ENCODE data around the gene CARD9.

CARD9 gene

DNA sequence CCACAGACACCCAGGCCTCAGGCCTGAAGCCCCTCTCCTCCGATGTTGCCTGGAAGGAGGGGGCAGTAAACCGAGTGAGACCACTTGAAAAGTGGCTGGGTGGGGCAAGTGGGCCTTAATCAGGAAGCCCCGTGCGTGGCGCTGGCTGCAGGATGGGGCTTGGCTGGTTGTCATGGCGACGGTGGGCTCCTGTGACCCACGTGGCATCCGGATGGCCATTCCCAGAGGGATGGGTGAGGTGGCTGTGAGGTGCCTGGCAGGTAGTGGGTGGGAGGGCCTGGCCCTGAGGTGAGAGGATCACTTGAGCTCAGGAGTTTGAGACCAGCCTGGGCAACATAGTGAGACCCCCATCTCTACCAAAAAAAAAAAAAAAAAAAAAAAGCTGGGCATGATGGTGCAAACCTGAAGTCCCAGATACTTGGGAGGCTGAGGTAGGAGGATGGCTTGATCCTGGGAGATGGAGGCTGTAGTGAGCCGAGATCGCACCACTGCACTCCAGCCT lies 40.9 kb downstream of the CARD9 start:
- H3K18ac ChIP-seq (ENCODE audit: low read depth in 1 of 2, low read length in 2 of 2), result no peak overlapping the region
- 95% methylated on average over 8 of the region's 11 CpGs for WGBS

DNA sequence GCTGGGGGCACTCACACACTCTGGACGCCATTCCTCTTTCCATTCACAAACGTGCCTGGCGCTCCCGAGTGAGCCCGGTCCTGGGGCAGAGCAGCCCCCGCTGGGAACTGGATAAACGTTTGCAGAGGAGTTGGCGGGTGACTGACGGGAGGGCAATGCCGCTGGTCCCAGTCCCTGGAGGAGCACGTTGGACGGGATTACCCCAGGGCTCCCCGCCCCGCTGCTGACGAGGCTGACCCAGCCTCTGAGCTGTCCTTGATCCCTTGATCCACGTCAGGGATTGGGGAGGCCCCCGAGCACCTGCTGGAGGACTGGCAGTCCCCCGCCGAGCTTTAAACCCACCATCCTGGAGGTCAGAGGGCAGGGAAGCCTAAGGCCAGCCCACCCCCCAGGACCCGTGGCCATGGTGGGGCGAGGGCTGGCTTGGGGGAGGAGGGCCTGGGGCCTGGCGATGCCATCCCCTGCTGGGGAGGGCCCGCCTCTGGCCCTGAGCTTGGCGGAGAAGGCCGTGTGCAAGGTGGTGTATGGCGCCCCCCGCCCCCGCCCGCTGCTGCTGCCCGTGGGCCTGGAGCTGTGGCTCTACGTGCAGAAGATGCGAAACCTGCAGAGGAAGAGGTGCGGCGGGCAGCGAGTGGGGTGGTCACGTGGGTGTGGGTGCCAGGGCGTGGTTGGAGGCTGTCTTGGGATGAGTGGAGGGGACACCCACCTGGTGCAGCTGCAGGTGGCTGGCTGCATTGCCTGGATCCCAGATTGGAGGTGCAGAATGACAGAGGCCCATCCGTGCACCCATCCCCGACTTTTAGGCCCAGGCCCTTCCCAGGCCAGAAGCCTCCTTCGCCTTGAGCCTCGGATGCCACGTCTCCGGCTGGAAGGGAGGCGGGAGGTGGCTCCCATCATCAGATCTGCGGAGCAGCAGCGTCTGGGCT lies 41.6 kb downstream of the CARD9 start:
- Histone ChIP-seq H3K27ac (ENCODE audit: low read length, poor library complexity, severe bottlenecking) (no peak overlapping the region), H4K91ac (ENCODE audit: low read length) (no peak overlapping the region), H3K18ac (ENCODE audit: low read depth in 1 of 2, low read length in 2 of 2) (no peak overlapping the region), H2AK5ac (ENCODE audit: low read length, severe bottlenecking) (no peak overlapping the region), H3K14ac (ENCODE audit: low read length in 2 of 2) (no peak overlapping the region), H4K8ac (ENCODE audit: low read length) (peak overlapping the region; percentile 19), H3K27me3 (ENCODE audit: control insufficient read depth in 1 of 2, insufficient read depth in 1 of 2, low read length in 2 of 2) (no peaks in the 10 kb centered on the region), H3K23ac (ENCODE audit: low read length in 2 of 2) (no peak overlapping the region), H2BK15ac (ENCODE audit: low read depth, poor library complexity, severe bottlenecking) (no peak overlapping the region), H3K79me1 (replicated peaks; ENCODE audit: low read length, poor library complexity, severe bottlenecking) (peaks cover 23% of the 10 kb centered on the region), H3K4me3 (ENCODE audit: insufficient read depth in 1 of 2, low read depth in 1 of 2, low read length in 2 of 2) (no peak overlapping the region), H3K4ac (ENCODE audit: low read depth in 1 of 2, low read length in 2 of 2) (no peak overlapping the region), H2BK12ac (ENCODE audit: low read length in 2 of 2) (no peak overlapping the region), H3K9ac (ENCODE audit: low read length) (no peak overlapping the region), H2AFZ (ENCODE audit: low read depth, low read length) (no peak overlapping the region), H3K36me3 (ENCODE audit: control insufficient read depth in 1 of 2, insufficient read depth in 2 of 2, low read depth in 1 of 2, low read length in 2 of 2) (peaks cover 6 to 72% of the 10 kb centered on the region in 2 experiments), H3K4me1 (ENCODE audit: control insufficient read depth, insufficient read depth, low read depth, low read length) (peaks cover 84% of the 10 kb centered on the region), H3K9me3 (ENCODE audit: control insufficient read depth, low read length) (no peaks in the 10 kb centered on the region), H2BK120ac (ENCODE audit: low read depth, low read length) (no peak overlapping the region), H2BK5ac (ENCODE audit: low read depth, low read length, poor library complexity, severe bottlenecking) (no peak overlapping the region), H3K4me2 (ENCODE audit: low read length, poor library complexity, severe bottlenecking) (no peak overlapping the region)
- 94% methylated on average over 46 of the region's 46 CpGs for WGBS
- DNase-seq, result no peak

More for the DNA sequence above, 40.9 kb downstream of the CARD9 start:
- H3K4me3 ChIP-seq (ENCODE audit: insufficient read depth in 1 of 2, low read depth in 1 of 2, low read length in 2 of 2), result no peak overlapping the region
- H3K23ac ChIP-seq (ENCODE audit: low read length in 2 of 2), result no peak overlapping the region
- H3K9ac ChIP-seq (ENCODE audit: low read length), result no peak overlapping the region
- no peak overlapping the region for H3K27ac ChIP-seq (ENCODE audit: low read length, poor library complexity, severe bottlenecking)
- no peak overlapping the region for H2BK15ac ChIP-seq (ENCODE audit: low read depth, poor library complexity, severe bottlenecking)
- no peak overlapping the region for H4K91ac ChIP-seq (ENCODE audit: low read length)
- H3K14ac ChIP-seq (ENCODE audit: low read length in 2 of 2), result no peak overlapping the region
- peaks cover 81% of the 10 kb centered on the region for H3K4me1 ChIP-seq (ENCODE audit: control insufficient read depth, insufficient read depth, low read depth, low read length)
- no peaks in the 10 kb centered on the region for H3K27me3 ChIP-seq (ENCODE audit: control insufficient read depth in 1 of 2, insufficient read depth in 1 of 2, low read length in 2 of 2)
- peaks cover 23% of the 10 kb centered on the region for H3K79me1 ChIP-seq (replicated peaks; ENCODE audit: low read length, poor library complexity, severe bottlenecking)
- H2AK5ac ChIP-seq (ENCODE audit: low read length, severe bottlenecking), result no peak overlapping the region
- H4K8ac ChIP-seq (ENCODE audit: low read length), result no peak overlapping the region
- no peak overlapping the region for H2BK120ac ChIP-seq (ENCODE audit: low read depth, low read length)
- no peaks in the 10 kb centered on the region for H3K9me3 ChIP-seq (ENCODE audit: control insufficient read depth, low read length)
- no peak overlapping the region for H3K4ac ChIP-seq (ENCODE audit: low read depth in 1 of 2, low read length in 2 of 2)
- no peak for DNase-seq
- H2AFZ ChIP-seq (ENCODE audit: low read depth, low read length), result no peak overlapping the region
- H2BK12ac ChIP-seq (ENCODE audit: low read length in 2 of 2), result no peak overlapping the region
- H3K36me3 ChIP-seq (ENCODE audit: control insufficient read depth in 1 of 2, insufficient read depth in 2 of 2, low read depth in 1 of 2, low read length in 2 of 2), result peaks cover 13 to 79% of the 10 kb centered on the region in 2 experiments
- no peak overlapping the region for H2BK5ac ChIP-seq (ENCODE audit: low read depth, low read length, poor library complexity, severe bottlenecking)
- no peak overlapping the region for H3K4me2 ChIP-seq (ENCODE audit: low read length, poor library complexity, severe bottlenecking)

DNA sequence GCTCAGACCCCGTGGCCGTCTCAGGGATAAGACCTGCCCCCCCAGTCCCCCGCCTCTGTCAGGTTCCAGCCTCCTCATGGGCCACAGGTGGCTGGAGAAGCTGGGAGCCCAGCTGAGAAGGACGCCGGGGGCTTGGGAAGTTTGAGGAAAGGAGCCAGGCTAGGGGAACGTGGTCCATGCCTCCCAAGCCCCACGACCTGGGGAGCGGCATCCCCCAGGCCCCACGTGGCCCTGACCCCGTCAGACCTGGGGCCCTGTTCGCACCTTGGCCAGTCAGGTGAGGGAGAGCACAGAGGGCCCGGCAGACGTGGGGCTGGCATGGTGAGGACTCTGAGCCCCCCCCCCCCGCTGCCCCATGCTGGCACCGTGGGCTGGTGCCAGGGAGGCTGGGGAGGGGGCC lies 42.4 kb downstream of the CARD9 start:
- H2BK12ac ChIP-seq (ENCODE audit: low read length in 2 of 2), result no peak overlapping the region
- H4K8ac ChIP-seq (ENCODE audit: low read length), result no peak overlapping the region
- 97% methylated on average over 13 of the region's 15 CpGs for WGBS

DNA sequence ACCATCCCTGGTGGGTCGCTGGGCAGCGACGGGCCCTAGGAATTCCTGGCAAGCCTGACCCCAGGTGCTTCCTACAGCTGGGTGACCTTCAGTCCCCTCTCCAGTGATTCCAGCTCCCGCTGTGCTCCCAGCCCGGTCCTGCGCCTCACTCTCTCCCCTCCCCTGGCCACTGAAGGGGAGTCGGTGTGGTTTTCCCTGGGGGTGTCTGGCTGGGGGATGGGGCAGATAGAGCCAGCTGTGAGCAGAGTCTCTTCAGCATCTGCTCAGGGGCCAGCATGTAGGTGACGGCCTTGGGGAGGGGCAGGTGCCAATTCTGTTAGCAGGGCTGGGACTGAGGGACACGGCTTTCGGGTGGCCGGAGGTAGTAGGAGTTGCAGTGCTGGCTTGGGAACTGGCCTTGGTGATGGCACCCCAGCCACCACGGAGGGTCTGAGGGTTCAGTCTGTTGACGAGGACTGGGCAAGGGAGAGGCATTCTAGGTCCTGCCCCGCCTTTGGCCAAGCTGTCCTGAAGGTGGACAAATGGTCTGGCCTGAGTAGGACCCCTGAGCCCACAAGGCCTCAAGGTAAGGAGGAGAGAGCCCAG lies 43.0 kb downstream of the CARD9 start:
- Histone ChIP-seq H2BK5ac (ENCODE audit: low read depth, low read length, poor library complexity, severe bottlenecking) (no peak overlapping the region), H3K9me3 (ENCODE audit: control insufficient read depth, low read length) (no peaks in the 10 kb centered on the region), H3K36me3 (ENCODE audit: control insufficient read depth in 1 of 2, insufficient read depth in 2 of 2, low read depth in 1 of 2, low read length in 2 of 2) (peaks cover 0 to 59% of the 10 kb centered on the region in 2 experiments), H2AK5ac (ENCODE audit: low read length, severe bottlenecking) (no peak overlapping the region), H4K91ac (ENCODE audit: low read length) (peak overlapping the region; percentile 52), H2BK15ac (ENCODE audit: low read depth, poor library complexity, severe bottlenecking) (no peak overlapping the region), H2BK120ac (ENCODE audit: low read depth, low read length) (no peak overlapping the region), H3K4me1 (ENCODE audit: control insufficient read depth, insufficient read depth, low read depth, low read length) (peaks cover 84% of the 10 kb centered on the region), H3K9ac (ENCODE audit: low read length) (no peak overlapping the region), H3K27ac (ENCODE audit: low read length, poor library complexity, severe bottlenecking) (no peak overlapping the region), H3K4me3 (ENCODE audit: insufficient read depth in 1 of 2, low read depth in 1 of 2, low read length in 2 of 2) (no peak overlapping the region), H4K8ac (ENCODE audit: low read length) (no peak overlapping the region), H3K14ac (ENCODE audit: low read length in 2 of 2) (no peak overlapping the region), H2BK12ac (ENCODE audit: low read length in 2 of 2) (peak overlapping the region in 1 of 2 experiments; percentile 29), H3K18ac (ENCODE audit: low read depth in 1 of 2, low read length in 2 of 2) (no peak overlapping the region), H3K4me2 (ENCODE audit: low read length, poor library complexity, severe bottlenecking) (peak overlapping the region; percentile 2), H3K23ac (ENCODE audit: low read length in 2 of 2) (no peak overlapping the region), H3K79me1 (replicated peaks; ENCODE audit: low read length, poor library complexity, severe bottlenecking) (peaks cover 20% of the 10 kb centered on the region), H2AFZ (ENCODE audit: low read depth, low read length) (no peak overlapping the region), H3K27me3 (ENCODE audit: control insufficient read depth in 1 of 2, insufficient read depth in 1 of 2, low read length in 2 of 2) (no peaks in the 10 kb centered on the region), H3K4ac (ENCODE audit: low read depth in 1 of 2, low read length in 2 of 2) (no peak overlapping the region)
- 93% methylated on average over 14 of the region's 14 CpGs for WGBS
- no peak for DNase-seq

More for the DNA sequence above, 42.4 kb downstream of the CARD9 start:
- peaks cover 0 to 64% of the 10 kb centered on the region in 2 experiments for H3K36me3 ChIP-seq (ENCODE audit: control insufficient read depth in 1 of 2, insufficient read depth in 2 of 2, low read depth in 1 of 2, low read length in 2 of 2)
- H3K4me3 ChIP-seq (ENCODE audit: insufficient read depth in 1 of 2, low read depth in 1 of 2, low read length in 2 of 2), result no peak overlapping the region
- peaks cover 20% of the 10 kb centered on the region for H3K79me1 ChIP-seq (replicated peaks; ENCODE audit: low read length, poor library complexity, severe bottlenecking)
- H3K4ac ChIP-seq (ENCODE audit: low read depth in 1 of 2, low read length in 2 of 2), result no peak overlapping the region
- no peak overlapping the region for H2AK5ac ChIP-seq (ENCODE audit: low read length, severe bottlenecking)
- no peak overlapping the region for H3K23ac ChIP-seq (ENCODE audit: low read length in 2 of 2)
- peaks cover 84% of the 10 kb centered on the region for H3K4me1 ChIP-seq (ENCODE audit: control insufficient read depth, insufficient read depth, low read depth, low read length)
- H2BK15ac ChIP-seq (ENCODE audit: low read depth, poor library complexity, severe bottlenecking), result no peak overlapping the region
- DNase-seq, result no peak
- no peak overlapping the region for H4K91ac ChIP-seq (ENCODE audit: low read length)
- no peak overlapping the region for H3K27ac ChIP-seq (ENCODE audit: low read length, poor library complexity, severe bottlenecking)
- no peaks in the 10 kb centered on the region for H3K27me3 ChIP-seq (ENCODE audit: control insufficient read depth in 1 of 2, insufficient read depth in 1 of 2, low read length in 2 of 2)
- no peak overlapping the region for H3K14ac ChIP-seq (ENCODE audit: low read length in 2 of 2)
- no peak overlapping the region for H2BK120ac ChIP-seq (ENCODE audit: low read depth, low read length)
- no peak overlapping the region for H3K4me2 ChIP-seq (ENCODE audit: low read length, poor library complexity, severe bottlenecking)
- no peak overlapping the region for H3K18ac ChIP-seq (ENCODE audit: low read depth in 1 of 2, low read length in 2 of 2)
- H3K9ac ChIP-seq (ENCODE audit: low read length), result no peak overlapping the region
- no peaks in the 10 kb centered on the region for H3K9me3 ChIP-seq (ENCODE audit: control insufficient read depth, low read length)
- H2AFZ ChIP-seq (ENCODE audit: low read depth, low read length), result no peak overlapping the region
- H2BK5ac ChIP-seq (ENCODE audit: low read depth, low read length, poor library complexity, severe bottlenecking), result no peak overlapping the region
